ENCODE data around the gene TMEM97. TPM values are rescaled to one million over a fixed set of nuclear protein-coding genes. Genes with fewer than 3 reads are reported as not detected.

Gene TMEM97
- total and polyA plus RNA-seq, 2 experiments from 2014 or later = 101 to 216 TPM

GRCh38 chr17:28324267-28324745, 5.3 kb downstream of the TMEM97 start (continued):
- TF ChIP-seq ETS1 (IDR thresholded peaks at IDR 0.05) (no peak), NANOG (IDR thresholded peaks at IDR 0.05; ENCODE audit: borderline replicate concordance) (no peak), ZNF331 (CRISPR knock-in tag; IDR thresholded peaks at IDR 0.05; ENCODE audit: low read depth) (no peak), JUNB (IDR thresholded peaks at IDR 0.05; ENCODE audit: unreplicated experiment) (no peak), EZH2phosphoT487 (IDR thresholded peaks at IDR 0.05; ENCODE audit: unreplicated experiment) (no peak), POLR2AphosphoS5 (IDR thresholded peaks at IDR 0.05; ENCODE audit: low read depth) (no peak)
- TF ChIP-seq, protein P1, sequence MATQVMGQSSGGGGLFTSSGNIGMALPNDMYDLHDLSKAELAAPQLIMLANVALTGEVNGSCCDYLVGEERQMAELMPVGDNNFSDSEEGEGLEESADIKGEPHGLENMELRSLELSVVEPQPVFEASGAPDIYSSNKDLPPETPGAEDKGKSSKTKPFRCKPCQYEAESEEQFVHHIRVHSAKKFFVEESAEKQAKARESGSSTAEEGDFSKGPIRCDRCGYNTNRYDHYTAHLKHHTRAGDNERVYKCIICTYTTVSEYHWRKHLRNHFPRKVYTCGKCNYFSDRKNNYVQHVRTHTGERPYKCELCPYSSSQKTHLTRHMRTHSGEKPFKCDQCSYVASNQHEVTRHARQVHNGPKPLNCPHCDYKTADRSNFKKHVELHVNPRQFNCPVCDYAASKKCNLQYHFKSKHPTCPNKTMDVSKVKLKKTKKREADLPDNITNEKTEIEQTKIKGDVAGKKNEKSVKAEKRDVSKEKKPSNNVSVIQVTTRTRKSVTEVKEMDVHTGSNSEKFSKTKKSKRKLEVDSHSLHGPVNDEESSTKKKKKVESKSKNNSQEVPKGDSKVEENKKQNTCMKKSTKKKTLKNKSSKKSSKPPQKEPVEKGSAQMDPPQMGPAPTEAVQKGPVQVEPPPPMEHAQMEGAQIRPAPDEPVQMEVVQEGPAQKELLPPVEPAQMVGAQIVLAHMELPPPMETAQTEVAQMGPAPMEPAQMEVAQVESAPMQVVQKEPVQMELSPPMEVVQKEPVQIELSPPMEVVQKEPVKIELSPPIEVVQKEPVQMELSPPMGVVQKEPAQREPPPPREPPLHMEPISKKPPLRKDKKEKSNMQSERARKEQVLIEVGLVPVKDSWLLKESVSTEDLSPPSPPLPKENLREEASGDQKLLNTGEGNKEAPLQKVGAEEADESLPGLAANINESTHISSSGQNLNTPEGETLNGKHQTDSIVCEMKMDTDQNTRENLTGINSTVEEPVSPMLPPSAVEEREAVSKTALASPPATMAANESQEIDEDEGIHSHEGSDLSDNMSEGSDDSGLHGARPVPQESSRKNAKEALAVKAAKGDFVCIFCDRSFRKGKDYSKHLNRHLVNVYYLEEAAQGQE (IDR thresholded peaks at IDR 0.05; ENCODE audit: unreplicated experiment) = no peak

DNA sequence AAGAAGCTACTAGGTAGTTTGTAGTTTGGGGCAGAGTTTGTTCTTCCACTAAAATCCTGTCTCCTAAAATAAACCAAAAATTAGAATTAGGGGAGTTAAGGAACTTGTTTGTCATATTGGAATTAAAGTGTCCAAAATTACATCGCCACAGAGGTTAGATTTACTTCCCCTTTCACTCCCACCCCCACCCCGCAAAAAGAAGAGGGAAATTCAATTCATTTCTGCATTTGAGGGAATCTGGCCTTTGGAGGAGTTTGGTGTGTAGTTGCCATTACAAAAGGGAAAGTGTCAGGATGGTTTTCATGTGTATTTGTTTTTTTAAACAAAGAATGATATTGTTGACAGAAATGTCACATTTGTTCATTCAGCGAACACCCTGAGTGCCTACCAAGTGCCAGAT, 5.8 kb downstream of the TMEM97 start:
- Histone ChIP-seq H3K4me2 (no peak overlapping the region), H3K9me2 (ENCODE audit: insufficient read depth) (no peaks in the 10 kb centered on the region), H2AFZ (no peak overlapping the region), H3K36me3 (ENCODE audit: insufficient read depth) (peaks cover 22% of the 10 kb centered on the region), H3K27ac (ENCODE audit: low read depth) (peak overlapping the region; percentile 7), H3K27me3 (ENCODE audit: insufficient read depth) (no peaks in the 10 kb centered on the region), H3F3A (replicated peaks; ENCODE audit: low read depth) (peaks cover 28% of the 10 kb centered on the region; the same call in 1 of the 2 replicates), H3K4me1 (ENCODE audit: insufficient read depth) (peaks cover 40% of the 10 kb centered on the region), H3K4me3 (no peak overlapping the region), H4K20me1 (replicated peaks; ENCODE audit: insufficient read depth) (peaks cover 75% of the 10 kb centered on the region), H3K79me2 (replicated peaks; ENCODE audit: insufficient read depth) (peaks cover 65% of the 10 kb centered on the region)
- Mint-ChIP-seq H3K27me3 (ENCODE audit: insufficient read depth, low read depth, poor library complexity) (peaks cover 7% of the 10 kb centered on the region), H3K4me1 (peaks cover 30% of the 10 kb centered on the region), H3K9me3 (no peaks in the 10 kb centered on the region), H3K27ac (no peak overlapping the region), H3K4me3 (no peak overlapping the region; the same call in 2 of the 3 replicates), H3K36me3 (ENCODE audit: low read depth) (peaks cover 74% of the 10 kb centered on the region)
- ATAC-seq = no peak
- no peak for DNase-seq (ENCODE audit: low spot score)
- TF ChIP-seq ZNF114 (CRISPR knock-in tag; IDR thresholded peaks at IDR 0.05) (no peak), EZH2 (IDR thresholded peaks at IDR 0.05; ENCODE audit: low read depth, unreplicated experiment) (no peak), ZNF331 (CRISPR knock-in tag; IDR thresholded peaks at IDR 0.05; ENCODE audit: low read depth) (no peak), EZH2phosphoT487 (IDR thresholded peaks at IDR 0.05; ENCODE audit: unreplicated experiment) (no peak), POLR2AphosphoS5 (IDR thresholded peaks at IDR 0.05; ENCODE audit: low read depth) (no peak)
- TF ChIP-seq, protein P1 (IDR thresholded peaks at IDR 0.05; ENCODE audit: unreplicated experiment) = no peak
- TF ChIP-seq, protein P2, sequence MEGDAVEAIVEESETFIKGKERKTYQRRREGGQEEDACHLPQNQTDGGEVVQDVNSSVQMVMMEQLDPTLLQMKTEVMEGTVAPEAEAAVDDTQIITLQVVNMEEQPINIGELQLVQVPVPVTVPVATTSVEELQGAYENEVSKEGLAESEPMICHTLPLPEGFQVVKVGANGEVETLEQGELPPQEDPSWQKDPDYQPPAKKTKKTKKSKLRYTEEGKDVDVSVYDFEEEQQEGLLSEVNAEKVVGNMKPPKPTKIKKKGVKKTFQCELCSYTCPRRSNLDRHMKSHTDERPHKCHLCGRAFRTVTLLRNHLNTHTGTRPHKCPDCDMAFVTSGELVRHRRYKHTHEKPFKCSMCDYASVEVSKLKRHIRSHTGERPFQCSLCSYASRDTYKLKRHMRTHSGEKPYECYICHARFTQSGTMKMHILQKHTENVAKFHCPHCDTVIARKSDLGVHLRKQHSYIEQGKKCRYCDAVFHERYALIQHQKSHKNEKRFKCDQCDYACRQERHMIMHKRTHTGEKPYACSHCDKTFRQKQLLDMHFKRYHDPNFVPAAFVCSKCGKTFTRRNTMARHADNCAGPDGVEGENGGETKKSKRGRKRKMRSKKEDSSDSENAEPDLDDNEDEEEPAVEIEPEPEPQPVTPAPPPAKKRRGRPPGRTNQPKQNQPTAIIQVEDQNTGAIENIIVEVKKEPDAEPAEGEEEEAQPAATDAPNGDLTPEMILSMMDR (conservative IDR thresholded peaks at IDR 0.05; ENCODE audit: low read depth in 2 of 2) = no peak

All from GM23338 (cell line).